GM10847 (cell line): Measurements from ENCODE around the gene KASH5.

Experiments used
- POLR2A ChIP-seq: IDR thresholded peaks from 2 replicates; pipeline ENCODE4 v1.6.1; 2011; ENCODE audit not compliant: insufficient read length; ENCODE audit errors: extremely low read depth

KASH5 gene

GRCh38 chr19:49356382-49356781, 31.7 kb upstream of the KASH5 start:
- no peak for TF ChIP-seq POLR2A

DNA sequence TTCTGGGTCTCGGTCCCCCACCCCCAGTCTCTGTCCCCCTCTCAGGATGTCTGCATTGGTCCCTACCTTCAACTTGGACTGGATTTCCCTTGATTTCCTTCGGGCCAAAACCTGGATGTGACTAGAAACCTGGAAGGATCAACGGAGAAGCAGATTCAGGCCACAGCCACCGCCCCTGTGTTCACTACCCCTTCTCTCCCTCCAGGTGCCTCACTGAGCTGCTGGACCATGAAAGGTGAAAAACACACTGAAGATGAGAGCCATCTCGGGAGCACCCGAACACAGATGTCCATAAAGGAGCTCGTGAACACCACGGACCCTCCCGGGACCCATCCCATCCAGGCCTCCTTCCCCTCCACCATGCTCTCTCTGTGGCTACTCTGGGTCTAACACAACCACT, 30.9 kb upstream of the KASH5 start:
- no peak for TF ChIP-seq POLR2A

- no peak for TF ChIP-seq POLR2A
Measured at GRCh38 chr19:49359851-49360820, 27.9 kb upstream of the KASH5 start.

DNA sequence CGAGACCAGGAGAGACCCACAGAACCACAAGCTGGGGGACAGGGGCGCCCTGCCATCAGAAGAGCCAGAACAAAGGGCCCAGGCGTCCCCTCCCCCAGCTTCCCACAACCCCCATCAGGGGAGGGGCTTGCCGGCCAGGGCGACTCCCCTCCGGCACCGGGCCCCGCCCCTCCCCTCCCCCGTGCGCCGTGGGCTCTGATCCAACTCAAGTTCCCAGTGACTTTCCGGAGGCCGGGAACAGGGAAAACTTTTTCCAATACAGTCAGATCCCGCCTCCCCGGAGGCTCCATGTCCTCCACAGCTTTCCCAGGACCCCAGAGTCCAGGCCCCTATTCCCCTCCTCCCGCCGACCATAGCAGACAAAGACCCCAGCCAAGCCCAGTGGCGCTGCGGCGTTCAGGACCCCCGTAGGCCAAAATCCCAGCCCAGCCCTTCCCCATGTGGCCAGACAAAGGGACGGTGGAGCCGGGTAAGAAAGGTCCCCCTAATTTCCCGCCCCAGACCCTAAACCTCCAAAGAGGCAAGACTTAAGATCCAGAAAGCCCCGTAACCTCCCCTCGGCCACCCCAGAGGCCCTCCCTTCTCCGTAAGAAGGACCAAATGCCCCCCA, 26.5 kb upstream of the KASH5 start:
- TF ChIP-seq POLR2A = no peak

DNA sequence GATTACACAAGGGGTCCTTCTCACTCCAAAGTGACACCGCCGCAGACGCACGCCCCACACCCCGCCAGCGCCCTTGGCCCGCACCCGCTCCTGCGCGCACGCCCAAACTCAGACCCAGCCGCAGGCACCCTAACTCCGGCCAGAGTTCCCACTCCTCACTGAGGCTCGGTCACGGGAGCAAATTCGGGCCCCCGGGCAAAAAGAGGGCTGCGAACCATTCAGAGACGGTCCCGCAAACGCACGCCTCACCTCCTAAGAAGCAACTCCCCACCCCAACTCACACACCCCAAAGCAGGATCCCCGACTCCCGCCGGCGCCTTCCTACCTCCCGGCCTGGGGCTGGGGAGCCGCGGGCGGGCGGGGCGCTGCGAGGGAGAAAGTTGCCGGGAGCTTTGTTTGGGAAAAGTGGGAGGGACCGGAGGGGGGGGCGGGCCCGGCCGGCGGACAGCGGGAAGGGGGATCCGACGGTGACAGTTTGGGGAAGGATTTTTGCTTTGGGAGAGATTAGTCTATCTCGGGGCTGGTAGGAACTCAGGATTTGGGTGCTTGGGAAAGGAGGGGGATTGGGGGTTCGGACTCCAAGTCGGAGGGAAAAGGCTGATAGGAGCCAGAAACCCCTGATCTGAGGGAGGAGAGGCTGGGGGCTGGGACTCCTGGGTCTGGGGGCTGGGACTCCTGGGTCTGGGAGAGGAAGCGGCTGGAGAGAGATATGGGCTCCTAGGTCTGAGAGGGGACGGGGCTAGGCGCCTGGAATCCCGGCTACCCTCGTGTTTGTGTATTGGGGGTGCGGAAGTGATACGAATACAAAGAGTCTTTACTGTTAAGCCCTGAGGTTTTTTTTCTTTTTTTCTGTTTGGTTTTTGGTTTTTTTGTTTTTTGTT, 25.8 kb upstream of the KASH5 start, which contains the start of gene TEAD2:
Gene TEAD2 (minus strand): TSS at position 369 of the 881 bp plus-strand sequence. CDS start 2,341 bp downstream, outside the sequence.
- TF ChIP-seq POLR2A = no peak

GRCh38 chr19:49362929-49363267, 25.2 kb upstream of the KASH5 start:
- TF ChIP-seq POLR2A = no peak

- TF ChIP-seq POLR2A = no peak
Measured at GRCh38 chr19:49363268-49364082, 24.6 kb upstream of the KASH5 start, which contains the start of gene DKKL1. TSS of gene DKKL1 (plus strand) at chr19:49363877. CDS start at chr19:49363999, 122 bp downstream.

GRCh38 chr19:49364083-49364737, 23.8 kb upstream of the KASH5 start:
- TF ChIP-seq POLR2A = no peak

- no peak for TF ChIP-seq POLR2A
Measured at GRCh38 chr19:49366110-49366509, 21.9 kb upstream of the KASH5 start.

DNA sequence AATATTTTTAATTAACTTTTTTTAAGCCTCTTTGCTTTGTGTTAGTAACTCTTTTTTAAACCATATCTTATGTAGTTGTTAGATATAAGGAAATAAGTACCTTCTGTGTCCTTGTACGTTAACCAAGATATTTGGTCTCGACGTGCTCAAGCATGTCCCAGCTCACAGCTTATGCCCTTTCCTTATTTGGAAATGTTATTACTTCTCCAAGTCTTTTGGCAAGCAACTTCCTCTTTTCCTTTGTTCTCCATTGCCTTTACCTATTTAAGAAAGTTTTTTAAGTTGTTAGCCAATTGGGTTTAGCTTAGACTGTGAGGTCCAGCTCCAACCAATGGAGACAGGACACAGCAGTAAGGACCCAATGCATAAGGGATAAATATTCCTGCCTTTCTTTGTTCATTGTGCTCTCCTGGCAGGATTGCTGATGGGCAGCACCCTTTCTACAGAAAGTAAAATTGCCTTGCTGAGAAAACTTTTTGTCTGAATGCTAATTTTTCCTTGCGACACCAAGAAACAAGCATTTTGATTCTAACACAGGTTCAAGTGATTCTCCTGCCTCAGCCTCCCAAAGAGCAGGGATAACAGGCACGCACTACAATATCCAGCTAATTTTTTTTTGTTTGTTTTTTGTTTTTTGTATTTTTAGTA, 19.2 kb upstream of the KASH5 start:
- no peak for TF ChIP-seq POLR2A

- TF ChIP-seq POLR2A = no peak
Measured at GRCh38 chr19:49371184-49371583, 16.9 kb upstream of the KASH5 start.

DNA sequence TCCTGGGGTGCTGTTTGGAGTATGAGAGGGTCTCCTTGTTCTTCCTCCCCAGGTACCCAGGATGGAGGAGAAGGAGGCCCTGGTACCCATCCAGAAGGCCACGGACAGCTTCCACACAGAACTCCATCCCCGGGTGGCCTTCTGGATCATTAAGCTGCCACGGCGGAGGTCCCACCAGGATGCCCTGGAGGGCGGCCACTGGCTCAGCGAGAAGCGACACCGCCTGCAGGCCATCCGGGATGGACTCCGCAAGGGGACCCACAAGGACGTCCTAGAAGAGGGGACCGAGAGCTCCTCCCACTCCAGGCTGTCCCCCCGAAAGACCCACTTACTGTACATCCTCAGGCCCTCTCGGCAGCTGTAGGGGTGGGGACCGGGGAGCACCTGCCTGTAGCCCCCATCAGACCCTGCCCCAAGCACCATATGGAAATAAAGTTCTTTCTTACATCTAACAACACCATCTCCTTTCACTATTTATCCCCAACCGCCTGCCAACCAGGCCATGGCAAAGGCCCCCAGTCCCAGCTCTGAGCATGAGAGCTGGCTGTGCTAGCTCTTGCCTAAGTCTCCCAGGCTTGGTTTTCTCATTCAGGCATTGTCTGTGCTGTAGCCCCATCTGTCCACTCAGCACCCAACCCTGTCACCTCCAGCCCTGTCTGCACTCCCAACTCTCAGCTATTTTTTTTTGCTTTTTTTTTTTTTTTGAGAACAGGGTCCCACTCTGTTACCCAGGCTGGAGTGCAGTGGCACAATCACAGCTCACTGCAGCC, 13.2 kb upstream of the KASH5 start:
- TF ChIP-seq POLR2A = no peak

GRCh38 chr19:49378512-49378911, 9.5 kb upstream of the KASH5 start:
- no peak for TF ChIP-seq POLR2A
